ENCODE data around the gene BCAS3. TPM values are rescaled to one million over a fixed set of nuclear protein-coding genes. Genes with fewer than 3 reads are reported as not detected.
A peak's percentile ranks its signal among the peaks of the same experiment; 100 is the strongest.

The BCAS3 gene
- total RNA-seq, 1 donor from 2014 or later, result 29.6 TPM

DNA sequence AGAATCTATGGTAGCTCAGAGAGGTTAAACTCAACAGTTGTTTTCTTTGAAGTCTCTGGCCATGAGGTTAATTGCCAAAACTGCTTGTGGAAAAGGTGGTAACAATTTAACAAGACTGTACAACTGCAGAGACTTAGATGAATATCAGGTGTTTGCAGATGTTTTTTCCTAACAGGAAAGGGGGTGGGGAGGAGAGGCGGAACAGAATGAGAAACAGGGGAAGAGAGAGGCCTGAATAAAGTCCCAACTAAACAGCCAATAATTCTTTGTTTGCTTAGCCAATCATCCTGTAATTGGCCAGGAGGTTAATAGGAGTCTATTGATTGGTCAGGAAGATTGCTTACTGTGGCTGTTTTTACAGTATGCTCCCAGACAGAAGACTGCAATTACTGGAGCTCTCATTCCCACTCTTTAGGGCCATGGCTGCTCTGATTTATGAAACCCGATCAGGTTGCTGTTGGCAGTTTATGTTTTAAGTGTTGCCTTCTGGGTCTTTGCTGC is 472.3 kb downstream of the BCAS3 start:
- ATAC-seq (no peak), DNase-seq (no peak)
- intact Hi-C loops (cut with DNase I), result no loop called here
- H3K27me3 ChIP-seq (ENCODE audit: low read depth), result no peaks in the 10 kb centered on the region
- no peaks in the 10 kb centered on the region for H3K36me3 ChIP-seq
- H3K9me3 ChIP-seq, result no peaks in the 10 kb centered on the region
- no peak overlapping the region for H3K27ac ChIP-seq
- TF ChIP-seq, protein P1, sequence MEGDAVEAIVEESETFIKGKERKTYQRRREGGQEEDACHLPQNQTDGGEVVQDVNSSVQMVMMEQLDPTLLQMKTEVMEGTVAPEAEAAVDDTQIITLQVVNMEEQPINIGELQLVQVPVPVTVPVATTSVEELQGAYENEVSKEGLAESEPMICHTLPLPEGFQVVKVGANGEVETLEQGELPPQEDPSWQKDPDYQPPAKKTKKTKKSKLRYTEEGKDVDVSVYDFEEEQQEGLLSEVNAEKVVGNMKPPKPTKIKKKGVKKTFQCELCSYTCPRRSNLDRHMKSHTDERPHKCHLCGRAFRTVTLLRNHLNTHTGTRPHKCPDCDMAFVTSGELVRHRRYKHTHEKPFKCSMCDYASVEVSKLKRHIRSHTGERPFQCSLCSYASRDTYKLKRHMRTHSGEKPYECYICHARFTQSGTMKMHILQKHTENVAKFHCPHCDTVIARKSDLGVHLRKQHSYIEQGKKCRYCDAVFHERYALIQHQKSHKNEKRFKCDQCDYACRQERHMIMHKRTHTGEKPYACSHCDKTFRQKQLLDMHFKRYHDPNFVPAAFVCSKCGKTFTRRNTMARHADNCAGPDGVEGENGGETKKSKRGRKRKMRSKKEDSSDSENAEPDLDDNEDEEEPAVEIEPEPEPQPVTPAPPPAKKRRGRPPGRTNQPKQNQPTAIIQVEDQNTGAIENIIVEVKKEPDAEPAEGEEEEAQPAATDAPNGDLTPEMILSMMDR (IDR thresholded peaks at IDR 0.05), result no peak
- H3K4me1 ChIP-seq, result peaks cover 8% of the 10 kb centered on the region
- H3K4me3 ChIP-seq, result no peak overlapping the region

DNA sequence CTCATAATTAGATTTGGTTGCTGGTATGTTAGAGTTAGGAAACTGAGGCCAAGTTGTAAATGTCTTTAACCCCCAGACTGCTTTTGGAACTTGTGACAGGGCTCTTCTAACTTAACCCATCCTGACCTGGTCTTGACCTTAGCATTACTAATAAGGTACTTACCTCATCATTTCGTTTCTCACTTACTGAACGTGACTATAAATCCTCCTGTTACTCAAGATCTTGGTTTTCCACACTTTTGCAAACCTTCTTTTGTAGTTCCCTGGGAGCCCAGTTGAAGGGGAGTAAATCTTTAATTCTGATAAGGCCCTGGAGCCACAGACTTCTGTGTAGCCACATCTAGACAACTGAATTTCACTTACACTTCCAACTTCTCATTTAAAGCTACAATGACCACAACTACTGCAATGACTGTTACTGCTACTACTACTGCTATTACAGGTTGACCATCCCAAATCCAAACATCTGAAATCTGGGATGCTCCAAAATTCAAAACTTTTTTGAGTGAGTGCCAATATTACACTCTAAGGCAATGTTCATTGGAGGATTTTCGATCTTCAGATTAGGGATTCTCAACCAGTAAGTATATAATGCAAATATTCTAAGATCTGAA is 473.1 kb downstream of the BCAS3 start:
- no peak for ATAC-seq
- Histone ChIP-seq H3K36me3 (no peaks in the 10 kb centered on the region), H3K27ac (no peak overlapping the region), H3K27me3 (ENCODE audit: low read depth) (no peaks in the 10 kb centered on the region), H3K9me3 (no peaks in the 10 kb centered on the region), H3K4me3 (no peak overlapping the region), H3K4me1 (no peaks in the 10 kb centered on the region)
- TF ChIP-seq, protein P1 (IDR thresholded peaks at IDR 0.05), result no peak
- no peak for DNase-seq
- intact Hi-C loops (cut with DNase I), result no loop called here

DNA sequence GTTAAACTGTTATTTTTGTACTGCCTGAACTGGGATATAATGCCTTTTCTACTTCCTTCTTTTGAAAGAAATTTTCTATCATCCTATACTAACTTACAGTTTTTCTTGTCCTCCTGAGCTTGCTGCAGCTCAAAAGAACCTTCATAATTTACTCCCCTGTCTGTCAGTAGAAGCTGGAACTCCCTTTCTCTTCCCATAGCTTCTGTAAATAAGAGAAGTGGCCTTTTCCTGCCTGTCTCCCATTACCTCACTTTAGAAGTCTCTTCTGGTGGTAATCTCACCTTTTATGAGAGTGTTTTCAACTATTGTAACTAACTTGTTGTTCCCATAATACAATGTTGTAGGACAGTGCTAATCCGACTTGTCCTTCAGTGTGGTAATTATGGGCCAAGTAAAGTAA is 475.2 kb downstream of the BCAS3 start:
- ATAC-seq, result no peak
- Histone ChIP-seq H3K9me3 (no peaks in the 10 kb centered on the region), H3K27ac (no peak overlapping the region), H3K4me3 (no peak overlapping the region), H3K27me3 (ENCODE audit: low read depth) (no peaks in the 10 kb centered on the region), H3K4me1 (no peaks in the 10 kb centered on the region), H3K36me3 (no peaks in the 10 kb centered on the region)
- intact Hi-C loops (cut with DNase I), result no loop called here
- DNase-seq, result no peak
- TF ChIP-seq, protein P1 (IDR thresholded peaks at IDR 0.05), result no peak

DNA sequence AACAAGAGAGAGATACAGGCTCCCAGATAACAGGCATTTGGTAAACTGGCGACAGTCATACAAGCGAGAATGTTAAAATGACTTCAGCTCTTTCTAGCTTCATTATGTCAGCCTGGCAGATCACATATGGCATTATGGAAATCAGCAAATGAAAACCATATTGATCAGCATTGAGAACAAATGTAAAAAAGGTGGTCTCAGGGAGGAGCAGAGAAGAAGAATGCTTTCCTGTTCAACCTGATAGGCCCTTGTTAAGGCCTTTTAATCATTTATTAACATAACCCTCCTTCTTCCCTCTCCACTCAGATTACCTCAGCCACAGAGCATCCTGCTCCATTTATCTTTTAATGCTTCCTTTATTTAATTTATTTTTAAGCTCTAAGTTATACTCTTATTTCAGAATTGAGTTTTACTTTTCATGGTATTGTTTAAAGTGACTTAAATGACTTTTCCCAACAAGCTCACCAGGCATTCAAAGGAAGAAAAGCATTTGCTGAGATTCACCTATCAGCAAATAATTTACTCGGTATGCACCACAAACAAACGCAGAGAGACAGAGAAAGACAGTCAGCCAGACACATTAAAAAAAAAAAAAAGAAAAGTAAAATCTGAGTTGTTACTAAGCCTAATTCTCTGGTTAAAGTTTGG is 478.1 kb downstream of the BCAS3 start:
- H3K27ac ChIP-seq, result no peak overlapping the region
- H3K4me3 ChIP-seq, result no peak overlapping the region
- DNase-seq (no peak), ATAC-seq (no peak)
- H3K9me3 ChIP-seq, result no peaks in the 10 kb centered on the region
- TF ChIP-seq, protein P1 (IDR thresholded peaks at IDR 0.05), result no peak
- intact Hi-C loops (cut with DNase I), result no loop called here
- H3K36me3 ChIP-seq, result no peaks in the 10 kb centered on the region
- no peaks in the 10 kb centered on the region for H3K27me3 ChIP-seq (ENCODE audit: low read depth)
- no peaks in the 10 kb centered on the region for H3K4me1 ChIP-seq

DNA sequence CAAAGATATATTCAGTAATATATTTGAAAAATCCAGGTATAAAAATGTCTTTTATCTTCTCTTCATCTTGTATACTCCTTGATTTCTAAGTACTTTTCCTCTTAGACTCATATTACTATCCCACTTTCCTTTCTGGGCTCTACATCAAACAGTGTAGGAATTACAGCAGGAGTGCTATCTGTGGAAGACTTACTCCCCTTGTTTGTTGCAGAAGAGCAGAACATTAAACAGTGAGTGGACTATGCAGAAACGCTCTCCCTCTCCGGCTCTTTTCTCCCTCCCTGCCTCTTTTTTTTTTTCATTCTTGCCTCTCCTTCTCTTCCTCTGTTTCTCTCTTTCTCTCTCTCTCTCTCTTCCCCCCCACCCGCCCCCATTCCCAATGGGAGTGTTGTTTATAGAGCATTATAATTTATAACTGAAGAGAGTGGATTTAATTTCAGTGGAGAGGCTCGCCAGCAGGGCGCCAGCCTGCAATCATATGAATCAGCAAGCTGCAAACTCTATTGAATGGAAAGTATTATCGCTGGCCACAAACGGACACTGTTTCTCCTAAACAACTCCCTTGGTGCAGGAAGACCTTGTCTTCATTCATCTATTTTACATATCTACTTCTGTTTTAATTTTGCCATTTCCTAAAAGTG is 479.7 kb downstream of the BCAS3 start:
- peak overlapping the region; percentile 1 for H3K4me3 ChIP-seq
- H3K4me1 ChIP-seq, result no peaks in the 10 kb centered on the region
- intact Hi-C loops (cut with DNase I), result no loop called here
- ATAC-seq (no peak), DNase-seq (no peak)
- H3K36me3 ChIP-seq, result no peaks in the 10 kb centered on the region
- TF ChIP-seq, protein P1 (IDR thresholded peaks at IDR 0.05), result no peak
- no peaks in the 10 kb centered on the region for H3K9me3 ChIP-seq
- H3K27ac ChIP-seq, result peak overlapping the region; percentile 42
- H3K27me3 ChIP-seq (ENCODE audit: low read depth), result no peaks in the 10 kb centered on the region
